Right lobe of liver (tissue), 6 donors: Measurements from ENCODE around the gene TBX21. TPM values are rescaled to one million over a fixed set of nuclear protein-coding genes. Genes with fewer than 3 reads are reported as not detected.
A peak's percentile ranks its signal among the peaks of the same experiment; 100 is the strongest.
"Not testable (repeated sequence)": the region's sequence is repeated elsewhere in the genome, so short reads cannot be mapped to it uniquely, and the experiment has no call there.

ENCODE experiments used
- ATAC-seq, 4 donors: fragments of 200-7000 bp; cut with Tn5 transposase; one replicate each; pipeline ENCODE4 v1.9.1; 2020; ENCODE audit warnings: mild to moderate bottlenecking in 4 of 4, moderate library complexity in 4 of 4
- DNase-seq, 3 donors: peaks; one replicate each; pipeline ENCODE4 v3.0.0-alpha.2; 2020
- H3K27ac ChIP-seq, 3 donors: fragments of 200-600 bp; one replicate each; pipeline ENCODE4 v1.8.0; 2022
- H3K27me3 ChIP-seq, 2 donors: fragments of 200-600 bp; one replicate each; pipeline ENCODE4 v1.8.0; 2022
- H3K36me3 ChIP-seq, 4 donors: fragments of 200-600 bp; sonication (generic) in 1 of 4; one replicate each; pipeline versions ENCODE4 v1.5.1 to v1.8.0; 2017 to 2022; ENCODE audit warnings: control low read depth in 1 of 4
- H3K4me1 ChIP-seq, 4 donors: fragments of 200-600 bp; sonication (generic) in 1 of 4; one replicate each; pipeline versions ENCODE4 v1.5.1 to v1.8.0; 2017 to 2022; ENCODE audit warnings: control low read depth in 1 of 4
- H3K4me3 ChIP-seq, 3 donors: fragments of 200-600 bp; one replicate each; pipeline ENCODE4 v1.8.0; 2022
- H3K9me3 ChIP-seq, 4 donors: fragments of 200-600 bp; sonication (generic) in 1 of 4; one replicate each; pipeline versions ENCODE4 v1.5.1 to v1.8.0; 2017 to 2022; ENCODE audit warnings: control low read depth in 1 of 4
- CTCF ChIP-seq, 4 donors: fragments of 200-600 bp in 3 of 4; fragments of 450-650 bp in 1 of 4; IDR thresholded peaks; one replicate each; pipeline versions ENCODE4 v1.5.1 to v1.8.0; 2016 to 2022; ENCODE audit warnings: antibody characterized with exemption in 4 of 4, mild to moderate bottlenecking in 2 of 4
- POLR2A ChIP-seq: fragments of 450-650 bp; IDR thresholded peaks from one replicate; pipeline ENCODE4 v1.6.1; 2017; ENCODE audit warnings: antibody characterized with exemption, mild to moderate bottlenecking
- WGBS: methylation state at CpG from one replicate; pipeline ENCODE4 v1.1.6; 2018; ENCODE audit warnings: low coverage, low lambda C conversion rate; ENCODE audit not compliant: insufficient coverage; ENCODE audit errors: missing lambda C conversion rate; 5-methylcytosine and 5-hydroxymethylcytosine counted together
- intact Hi-C, 2 donors: fragments of 100-400 bp; cut with DNase I; formaldehyde crosslinking; loops; one replicate each; pipeline versions ENCODE4 v1.11.2 to v1.14.1; 2022
- total RNA-seq, 6 experiments: library from RNA; depleted of rRNA in 2 of 6; stranded (reverse); fragments of >200 nt in 2 of 6; fragmentation: NEBNext Ultra II Directional in 3 of 6; extraction: Animal tissue kit (Norgen Biotek cat#: 25700) in 3 of 6; gene quantifications; one replicate each; pipeline versions ENCODE4 v1.1.0 to v1.2.4, GENCODE V29; 2016 to 2023
- donor health status: DM: no; HTN: yes; CAD: no.
- donor health status: DM: no; HTN: no; CAD: no.
- donor health status: DM: no; HTN: no; CAD: no.
- donor health status: DM: no; HTN: yes; CAD: no.
- donor health status: DM: no; HTN: yes; CAD: no.

Gene TBX21
- total RNA-seq, 6 experiments from 2014 or later = 0.19 to 0.56 (median 0.24) TPM; not detected in 1

- H3K4me1 ChIP-seq = no peaks in the 10 kb centered on the region
- no peak overlapping the region for H3K4me3 ChIP-seq
- ATAC-seq (no peak), DNase-seq (no peak)
- intact Hi-C loops = no loop called here
- TF ChIP-seq CTCF (IDR thresholded peaks at IDR 0.05) (no peak), POLR2A (no peak)
- H3K27me3 ChIP-seq = no peaks in the 10 kb centered on the region
- H3K27ac ChIP-seq = no peak overlapping the region
- no peaks in the 10 kb centered on the region for H3K36me3 ChIP-seq
- peaks cover 0 to 6% (median 0%) of the 10 kb centered on the region in 4 donors for H3K9me3 ChIP-seq
- WGBS = 51% methylated on average over 3 of the region's 3 CpGs
These were observed 31.0 kb downstream of the TBX21 start for GRCh38 chr17:47763913-47764582.

GRCh38 chr17:47773649-47774048 lies 40.6 kb downstream of the TBX21 start:
- H3K9me3 ChIP-seq, H3K27me3 ChIP-seq, DNase-seq, H3K4me1 ChIP-seq, intact Hi-C loops, H3K36me3 ChIP-seq, H3K27ac ChIP-seq, ATAC-seq, H3K4me3 ChIP-seq: not testable (repeated sequence)
- 68% methylated on average over 7 of the region's 9 CpGs for WGBS

DNA sequence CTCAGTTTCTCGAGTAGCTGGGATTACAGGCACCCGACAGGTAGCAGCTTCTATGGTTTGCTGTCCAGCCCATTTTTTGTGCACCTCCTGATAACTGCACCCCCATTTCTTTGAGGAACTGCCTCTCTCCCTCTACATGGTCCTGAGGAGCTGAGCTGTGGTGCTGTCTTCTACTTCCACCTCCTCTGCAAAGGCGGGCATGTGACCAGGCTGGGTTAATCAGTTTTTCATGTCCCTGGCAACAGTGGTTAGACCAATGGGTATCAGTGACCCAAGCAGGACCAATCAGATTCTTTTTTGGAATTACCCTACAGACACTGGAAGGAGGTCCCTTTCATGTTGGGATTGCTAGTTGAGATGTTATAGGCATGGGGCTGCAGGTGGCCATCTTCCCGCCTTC lies 41.3 kb downstream of the TBX21 start:
- Histone ChIP-seq H3K27ac (no peak overlapping the region), H3K27me3 (peaks cover 0 to 5% of the 10 kb centered on the region in 2 donors), H3K4me1 (no peaks in the 10 kb centered on the region), H3K4me3 (no peak overlapping the region), H3K36me3 (no peaks in the 10 kb centered on the region), H3K9me3 (no peaks in the 10 kb centered on the region)
- DNase-seq (no peak), ATAC-seq (no peak)
- 52% methylated on average over 4 of the region's 4 CpGs for WGBS
- TF ChIP-seq POLR2A = no peak
- TF ChIP-seq CTCF (IDR thresholded peaks at IDR 0.05) = no peak
- intact Hi-C loops = no loop called here

DNA sequence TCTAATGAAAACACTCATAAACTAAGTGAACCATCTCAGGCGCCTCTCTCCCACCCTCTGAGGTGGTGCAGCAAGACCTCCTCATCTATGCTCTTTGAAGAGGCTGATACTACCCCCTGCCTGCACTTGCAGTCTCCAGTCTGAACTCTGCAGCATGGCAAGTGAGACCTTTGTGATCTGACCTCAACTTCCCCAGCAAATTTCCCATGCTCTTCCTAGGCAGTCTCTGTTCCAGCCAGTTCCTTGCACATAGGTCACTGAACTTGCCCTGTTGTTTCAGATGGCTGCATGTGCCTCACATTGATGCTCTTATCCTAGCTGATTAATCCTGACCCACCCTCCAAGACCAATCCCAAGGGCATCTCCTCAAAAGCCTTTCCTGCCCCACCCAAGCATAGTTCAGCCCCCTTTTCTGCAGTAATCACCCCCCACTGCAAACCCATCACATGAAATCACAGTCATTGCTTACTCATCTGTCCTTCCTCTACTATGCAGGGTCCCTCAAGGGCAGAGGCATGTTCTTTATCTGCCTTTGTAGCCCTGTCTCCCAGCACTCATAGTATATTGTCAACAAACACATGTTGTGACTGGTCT lies 42.0 kb downstream of the TBX21 start:
- WGBS = 38% methylated on average over 1 of the region's 1 CpG
- intact Hi-C loops = no loop called here
- ATAC-seq (no peak), DNase-seq (no peak)
- H3K4me1 ChIP-seq = no peaks in the 10 kb centered on the region
- H3K9me3 ChIP-seq = no peaks in the 10 kb centered on the region
- H3K4me3 ChIP-seq = no peak overlapping the region
- H3K27ac ChIP-seq = no peak overlapping the region
- H3K36me3 ChIP-seq = no peaks in the 10 kb centered on the region
- TF ChIP-seq CTCF (IDR thresholded peaks at IDR 0.05) (no peak), POLR2A (no peak)
- H3K27me3 ChIP-seq = peaks cover 0 to 5% of the 10 kb centered on the region in 2 donors

GRCh38 chr17:47776330-47777197 lies 43.5 kb downstream of the TBX21 start:
- Histone ChIP-seq H3K4me3 (no peak overlapping the region), H3K27me3 (peaks cover 0 to 5% of the 10 kb centered on the region in 2 donors), H3K4me1 (no peaks in the 10 kb centered on the region), H3K36me3 (no peaks in the 10 kb centered on the region), H3K27ac (no peak overlapping the region), H3K9me3 (no peaks in the 10 kb centered on the region)
- intact Hi-C loops = no loop called here
- 26% methylated on average over 14 of the region's 14 CpGs for WGBS
- ATAC-seq = peak; percentile 68 to 85 (median 78)
- TF ChIP-seq CTCF (IDR thresholded peaks at IDR 0.05) = peak; percentile 55 to 74 (median 70)
- TF ChIP-seq POLR2A = no peak
- no peak for DNase-seq
